Kidney capillary endothelial cell (primary cell): ENCODE measurements around the gene SCN9A.
A peak's percentile ranks its signal among the peaks of the same experiment; 100 is the strongest.
"Not testable (repeated sequence)": the region's sequence is repeated elsewhere in the genome, so short reads cannot be mapped to it uniquely, and the experiment has no call there.

Experiments
- DNase-seq: peaks from one replicate; pipeline ENCODE4 v3.0.0-alpha.2; 2018; ENCODE audit warnings: low spot score

SCN9A gene

GRCh38 chr2:166240387-166241313 lies 135.1 kb downstream of the SCN9A start:
- DNase-seq = peak; percentile 14

GRCh38 chr2:166239548-166239947 lies 136.2 kb downstream of the SCN9A start:
- DNase-seq = peak; percentile 93

- DNase-seq = no peak
Measured at GRCh38 chr2:166238176-166238575, 137.6 kb downstream of the SCN9A start.

GRCh38 chr2:166234112-166234846 lies 141.5 kb downstream of the SCN9A start:
- DNase-seq = peak; percentile 77

DNA sequence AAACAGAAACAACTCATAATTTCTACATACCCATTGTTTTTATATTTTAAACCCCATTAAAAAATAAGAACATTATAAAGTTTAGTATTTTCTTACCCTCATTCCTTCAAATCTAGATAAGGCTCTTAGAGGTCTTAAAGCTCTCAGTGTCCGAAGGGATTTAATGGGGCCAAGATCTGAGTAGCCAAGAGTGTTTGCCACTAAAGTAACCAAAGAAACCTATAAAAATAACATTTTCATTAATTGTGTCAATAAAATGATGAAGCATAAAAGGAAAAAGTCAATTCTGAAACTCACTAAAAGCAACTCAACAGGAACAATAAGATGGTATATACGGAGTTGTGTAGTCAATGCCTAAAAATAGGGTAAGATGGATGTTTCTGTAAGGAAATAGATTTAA lies 142.5 kb downstream of the SCN9A start:
- DNase-seq = no peak

DNA sequence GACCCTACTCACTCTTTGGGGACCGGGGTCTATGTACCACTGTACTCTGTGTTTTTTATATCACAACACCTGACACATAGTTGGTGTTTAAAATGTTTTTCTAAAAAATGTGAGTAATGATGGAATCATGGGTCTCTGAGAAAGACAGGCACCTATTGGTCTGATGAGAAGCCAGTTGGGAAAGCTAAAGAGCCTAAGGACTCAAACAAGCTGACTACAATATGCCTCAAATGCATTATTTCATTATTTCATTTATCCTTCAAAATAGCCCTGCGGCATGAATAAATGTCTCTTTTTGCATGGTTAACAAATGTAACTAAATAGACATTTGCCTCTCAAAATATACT lies 145.0 kb downstream of the SCN9A start:
- DNase-seq = no peak

DNA sequence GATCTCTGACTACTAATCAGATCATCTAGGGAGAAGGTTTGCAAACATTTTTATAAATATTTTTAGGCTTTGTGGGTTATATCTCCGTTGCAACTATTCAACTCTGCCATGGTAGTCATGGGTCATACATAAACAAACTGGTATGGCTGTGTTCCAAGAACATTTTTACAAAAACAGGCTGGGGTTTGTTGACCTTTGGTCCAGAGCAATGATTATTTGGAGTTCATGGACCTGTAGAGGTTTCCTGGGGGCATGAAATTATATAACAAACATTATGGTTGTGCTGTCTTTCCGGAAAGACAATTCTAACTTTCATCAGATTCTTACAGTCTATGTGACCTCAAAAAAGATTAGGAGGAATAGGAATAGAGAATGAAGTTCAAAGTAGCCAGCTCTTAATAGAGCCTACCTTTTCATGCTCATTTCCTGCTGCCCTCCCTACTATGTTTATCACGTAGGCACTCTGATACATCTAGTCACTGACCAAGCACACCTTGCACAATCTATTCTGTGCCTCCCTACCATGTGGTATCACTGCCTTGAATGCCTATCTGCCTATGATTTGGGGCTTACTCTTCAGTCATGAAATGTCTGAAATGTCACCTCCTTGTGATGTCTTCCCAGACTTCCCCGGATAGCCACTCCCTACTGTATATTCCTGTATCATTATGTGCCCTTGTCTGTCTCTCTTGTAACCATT lies 145.6 kb downstream of the SCN9A start:
- no peak for DNase-seq

GRCh38 chr2:166229678-166230023 lies 146.1 kb downstream of the SCN9A start:
- DNase-seq = no peak

GRCh38 chr2:166224197-166224596 lies 151.5 kb downstream of the SCN9A start:
- DNase-seq = no peak

GRCh38 chr2:166223298-166223697 lies 152.4 kb downstream of the SCN9A start:
- no peak for DNase-seq

GRCh38 chr2:166211079-166211478 lies 164.7 kb downstream of the SCN9A start:
- no peak for DNase-seq

- not testable (repeated sequence) for DNase-seq
Measured at GRCh38 chr2:166209944-166210343, 165.8 kb downstream of the SCN9A start.

DNA sequence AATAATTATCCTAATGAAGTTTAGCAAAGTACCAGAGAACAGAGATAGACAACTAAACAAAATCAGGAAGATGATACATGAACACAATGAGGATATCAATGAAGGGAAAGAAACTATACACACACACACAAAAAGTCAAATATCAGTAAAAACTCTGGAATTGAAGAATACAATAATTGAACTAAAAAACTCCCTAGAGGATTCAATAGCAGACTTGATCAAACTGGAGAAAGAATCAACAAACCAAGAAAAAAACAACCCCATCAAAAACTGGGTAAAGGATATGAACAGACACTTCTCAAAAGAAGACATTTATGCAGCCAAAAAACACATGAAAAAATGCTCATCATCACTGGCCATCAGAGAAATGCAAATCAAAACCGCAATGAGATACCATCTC lies 166.4 kb downstream of the SCN9A start:
- not testable (repeated sequence) for DNase-seq

GRCh38 chr2:166206153-166206552 lies 169.6 kb downstream of the SCN9A start:
- DNase-seq = not testable (repeated sequence)

DNA sequence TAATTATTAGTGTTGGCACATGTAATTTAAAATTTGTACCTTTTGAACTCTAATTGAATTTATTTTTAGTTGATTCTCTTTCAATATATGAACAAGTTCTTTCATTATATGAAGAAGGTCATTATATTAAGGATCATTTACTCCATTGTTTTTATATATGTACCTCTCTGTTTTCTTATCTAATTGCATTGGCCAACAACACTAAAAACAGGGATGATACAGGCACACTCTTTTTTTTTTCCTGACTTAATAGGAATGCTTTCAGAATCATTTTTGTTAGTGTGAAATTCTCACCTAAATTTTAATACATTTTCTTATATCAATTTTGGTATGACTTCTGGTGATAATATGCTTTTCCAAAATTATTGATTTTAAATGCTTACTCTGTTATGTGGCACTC lies 173.0 kb downstream of the SCN9A start:
- DNase-seq = no peak

DNA sequence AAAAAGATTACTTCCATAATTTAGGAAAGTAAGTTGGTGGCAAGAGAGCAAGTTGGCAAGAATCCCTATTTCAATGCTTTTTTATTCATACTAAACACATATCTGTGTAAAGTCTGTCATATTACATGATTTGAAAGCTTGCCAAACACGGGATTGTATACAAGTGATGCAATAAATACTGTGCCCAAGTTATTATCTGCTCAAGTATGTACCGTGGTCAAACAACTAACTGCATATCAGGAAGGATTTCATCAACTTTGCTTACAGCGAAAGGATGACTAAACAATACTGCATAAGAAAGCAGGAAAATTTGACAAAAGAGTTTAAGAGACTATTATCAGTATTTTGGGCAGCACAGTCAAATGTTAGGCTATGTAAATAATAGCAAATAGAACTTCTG lies 178.3 kb downstream of the SCN9A start:
- DNase-seq = no peak

- no peak for DNase-seq
Measured at GRCh38 chr2:166193407-166193806, 182.3 kb downstream of the SCN9A start.

- peak; percentile 30 for DNase-seq
Measured at GRCh38 chr2:166188084-166188483, 187.7 kb downstream of the SCN9A start.

GRCh38 chr2:166184789-166185188 lies 191.0 kb downstream of the SCN9A start:
- DNase-seq = no peak

DNA sequence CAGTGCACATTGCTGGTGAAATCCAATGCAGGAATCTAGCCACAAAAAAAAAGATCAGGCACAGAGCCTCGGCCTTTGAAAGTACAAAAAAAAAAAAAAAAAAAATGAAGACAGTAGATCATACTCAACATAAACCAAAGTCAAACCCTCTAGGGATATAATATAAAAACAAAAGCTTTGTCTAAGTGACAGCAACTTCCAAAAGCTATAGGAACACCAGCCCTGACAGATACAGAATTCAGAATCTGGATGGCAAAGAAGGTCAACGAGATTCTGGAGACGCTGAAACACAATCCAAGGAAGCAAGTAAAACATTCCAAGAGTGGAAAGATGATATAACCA lies 194.0 kb downstream of the SCN9A start:
- no peak for DNase-seq

DNA sequence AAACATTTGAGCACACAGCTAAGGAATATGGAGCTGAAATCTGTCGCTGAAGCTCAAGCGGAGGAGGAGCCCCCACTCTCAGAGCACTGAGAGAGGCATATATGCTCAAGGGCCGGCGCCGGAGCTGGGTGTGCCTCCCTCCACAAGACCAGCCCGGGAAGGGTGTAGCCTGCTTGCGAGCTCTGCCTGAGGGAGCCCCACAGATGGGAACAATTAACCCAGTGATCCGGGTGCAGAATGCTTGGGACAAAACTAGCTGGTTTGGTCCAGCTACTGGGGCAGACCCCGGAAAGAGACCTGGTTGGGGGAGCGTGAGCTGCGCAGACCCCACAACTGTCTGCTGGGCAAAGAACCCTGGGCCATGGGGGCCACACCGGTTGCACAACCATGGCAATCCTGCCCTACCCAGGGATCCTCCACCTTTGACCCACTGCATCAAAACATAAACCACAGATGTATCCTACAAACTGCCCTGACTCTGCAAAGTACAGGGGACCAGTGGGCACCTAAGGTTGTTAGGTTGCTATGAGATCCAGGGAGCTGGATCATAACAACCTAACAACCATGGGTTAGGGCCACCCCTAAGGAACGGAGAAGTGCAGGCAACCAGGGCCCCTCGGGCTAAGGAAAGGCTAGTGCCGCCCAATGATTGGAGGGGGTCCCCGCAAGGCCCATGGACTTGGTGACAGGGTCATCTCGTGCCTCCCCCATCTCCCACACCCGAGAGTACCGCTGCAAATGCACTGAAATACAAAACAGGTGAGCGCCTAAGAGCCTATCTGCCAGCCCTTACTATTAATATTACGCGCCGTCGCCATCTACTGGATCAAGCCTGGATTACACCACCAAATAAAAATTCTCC lies 194.6 kb downstream of the SCN9A start:
- DNase-seq = peak; percentile 31

DNA sequence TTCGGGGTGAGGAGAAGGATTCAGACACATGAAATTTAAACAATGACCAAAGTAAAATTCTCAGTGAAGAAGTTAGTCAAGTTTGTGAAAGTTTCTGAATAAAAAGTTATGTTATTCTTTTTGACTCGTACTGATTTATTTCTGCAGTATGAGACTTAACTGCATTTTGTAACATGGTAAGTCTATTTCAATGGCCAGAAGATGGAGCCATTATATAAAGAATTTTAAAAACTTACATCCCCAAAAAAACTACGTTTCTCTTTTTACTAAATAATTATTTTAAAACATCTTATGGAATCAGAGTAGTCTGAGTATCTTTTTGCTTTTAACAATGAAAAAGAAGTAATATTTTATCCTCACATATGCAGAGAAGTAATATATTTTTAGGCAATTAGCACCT lies 196.5 kb downstream of the SCN9A start:
- DNase-seq = peak; percentile 11
